ENCODE measurements around the gene RTTN. TPM values are rescaled to one million over a fixed set of nuclear protein-coding genes. Genes with fewer than 3 reads are reported as not detected.
A peak's percentile ranks its signal among the peaks of the same experiment; 100 is the strongest.

Gene RTTN
- total and polyA plus RNA-seq, 2 donors (not counting 3 experiments of a cell fraction or from before 2014, with no cell fraction given), result 3.1 to 17.4 TPM

GRCh38 chr18:70025580-70025979 lies 179.9 kb downstream of the RTTN start:
- Histone ChIP-seq H3K79me2 (ENCODE audit: control insufficient read depth, insufficient read depth, low read length) (no peaks in the 10 kb centered on the region), H3K4me1 (ENCODE audit: control insufficient read depth, extremely low read depth, insufficient read depth, low read length) (no peaks in the 10 kb centered on the region), H3K27ac (ENCODE audit: insufficient read depth, low read depth, low read length) (no peak overlapping the region), H3K27me3 (ENCODE audit: control insufficient read depth in 2 of 2, insufficient read depth in 2 of 2, low read length in 2 of 2) (no peaks in the 10 kb centered on the region), H3K9me3 (replicated peaks; ENCODE audit: control insufficient read depth, insufficient read depth, low read length) (no peaks in the 10 kb centered on the region), H3K36me3 (ENCODE audit: control insufficient read depth in 2 of 2, extremely low read depth in 1 of 2, insufficient read depth in 2 of 2, low read length in 2 of 2) (no peaks in the 10 kb centered on the region), H2AFZ (ENCODE audit: low read depth, low read length) (no peak overlapping the region), H4K20me1 (replicated peaks; ENCODE audit: control insufficient read depth, extremely low read depth, insufficient read depth, low read length) (no peaks in the 10 kb centered on the region), H3K9ac (replicated peaks; ENCODE audit: extremely low read depth, insufficient read depth, low read length) (no peak overlapping the region), H3K4me3 (replicated peaks in 1 of 3; ENCODE audit: insufficient read depth in 1 of 3, low read depth in 1 of 3, low read length in 3 of 3) (no peak overlapping the region), H3K9me1 (replicated peaks; ENCODE audit: control insufficient read depth, extremely low read depth, insufficient read depth, low read length) (no peaks in the 10 kb centered on the region), H3K4me2 (ENCODE audit: insufficient read depth, low read length) (no peak overlapping the region)
- no peak for FAIRE-seq
- dilution Hi-C loops (cut with MboI; ENCODE audit: extremely low pct_ligation_motif_present, low sequenced_read_pairs), result no loop called here
- TF ChIP-seq GATA2 (IDR thresholded peaks at IDR 0.05; ENCODE audit: insufficient read depth, insufficient read length, low read depth, low read length) (peak; percentile 60), FOS (IDR thresholded peaks at IDR 0.05; ENCODE audit: borderline replicate concordance, insufficient read depth, low read length) (no peak)
- BruUV-seq (replicated peaks), result no TSS peak
- POLR2A ChIA-PET, result no interaction called here
- intact Hi-C loops (cut with micrococcal nuclease), result no loop called here
- peak; percentile 13 for DNase-seq (ENCODE audit: low read depth, low spot score)
- CTCF ChIA-PET, result no interaction called here

- POLR2A ChIA-PET, result no interaction called here
- CTCF ChIA-PET, result no interaction called here
- DNase-seq (ENCODE audit: low read depth, low spot score) (no peak), FAIRE-seq (no peak)
- BruUV-seq (replicated peaks), result no TSS peak
- TF ChIP-seq GATA2 (IDR thresholded peaks at IDR 0.05; ENCODE audit: insufficient read depth, insufficient read length, low read depth, low read length), result no peak
- TF ChIP-seq CTCF (IDR thresholded peaks at IDR 0.05; ENCODE audit: extremely low read depth in 1 of 2, insufficient read depth in 1 of 2, low read depth in 1 of 2, low read length in 2 of 2), result no peak
- no peak for TF ChIP-seq EZH2 (IDR thresholded peaks at IDR 0.05; ENCODE audit: borderline replicate concordance, low read depth, low read length, severe bottlenecking)
- TF ChIP-seq POLR2A (IDR thresholded peaks at IDR 0.05; ENCODE audit: low read depth, low read length), result no peak
- Histone ChIP-seq H3K4me3 (replicated peaks in 1 of 3; ENCODE audit: insufficient read depth in 1 of 3, low read depth in 1 of 3, low read length in 3 of 3) (no peak overlapping the region), H3K9me3 (replicated peaks; ENCODE audit: control insufficient read depth, insufficient read depth, low read length) (no peaks in the 10 kb centered on the region), H3K27ac (ENCODE audit: insufficient read depth, low read depth, low read length) (no peak overlapping the region), H3K79me2 (ENCODE audit: control insufficient read depth, insufficient read depth, low read length) (no peaks in the 10 kb centered on the region), H3K36me3 (ENCODE audit: control insufficient read depth in 2 of 2, extremely low read depth in 1 of 2, insufficient read depth in 2 of 2, low read length in 2 of 2) (no peaks in the 10 kb centered on the region), H3K27me3 (ENCODE audit: control insufficient read depth in 2 of 2, insufficient read depth in 2 of 2, low read length in 2 of 2) (no peaks in the 10 kb centered on the region), H2AFZ (ENCODE audit: low read depth, low read length) (no peak overlapping the region), H3K9me1 (replicated peaks; ENCODE audit: control insufficient read depth, extremely low read depth, insufficient read depth, low read length) (no peaks in the 10 kb centered on the region), H4K20me1 (replicated peaks; ENCODE audit: control insufficient read depth, extremely low read depth, insufficient read depth, low read length) (no peaks in the 10 kb centered on the region), H3K4me2 (ENCODE audit: insufficient read depth, low read length) (no peak overlapping the region), H3K4me1 (ENCODE audit: control insufficient read depth, extremely low read depth, insufficient read depth, low read length) (no peaks in the 10 kb centered on the region), H3K9ac (replicated peaks; ENCODE audit: extremely low read depth, insufficient read depth, low read length) (no peak overlapping the region)
- intact Hi-C loops (cut with micrococcal nuclease) (no loop called here), dilution Hi-C loops (cut with MboI; ENCODE audit: extremely low pct_ligation_motif_present, low sequenced_read_pairs) (no loop called here)
Measured at GRCh38 chr18:70024829-70025228, 180.7 kb downstream of the RTTN start.
